Measurements from ENCODE around the gene STK4.

GRCh38 chr20:44960103-44960852, 6.0 kb upstream of the STK4 start, which contains the start of gene TOMM34:
- no peak for TF ChIP-seq CTCF (IDR thresholded peaks at IDR 0.05)
- TF ChIP-seq POLR2AphosphoS5 (IDR thresholded peaks at IDR 0.05): no peak

Measured in suprapubic skin (tissue), 3 donors.